OCI-LY1 (cell line): ENCODE results near the gene GRAMD1B.

Experiments used
- H2AFZ ChIP-seq: fragments of 200-600 bp; sonication (generic), shearing (Covaris generic); 2 replicates; pipeline ENCODE4 v1.6.0; 2014; ENCODE audit warnings: antibody characterized with exemption, mild to moderate bottlenecking, low read length
- H3F3A ChIP-seq: fragments of 200-600 bp; sonication (generic), shearing (Covaris generic); 2 replicates; pipeline ENCODE4 v1.6.0; 2014; ENCODE audit warnings: mild to moderate bottlenecking, antibody characterized with exemption, low read length, moderate library complexity; ENCODE audit not compliant: insufficient read depth
- H3K27ac ChIP-seq: fragments of 200-600 bp; sonication (generic); 2 replicates; pipeline ENCODE4 v1.5.1; 2014; ENCODE audit warnings: low read length, mixed run types, mild to moderate bottlenecking, low read depth; ENCODE audit not compliant: poor library complexity, severe bottlenecking
- H3K27me3 ChIP-seq: fragments of 200-600 bp; sonication (generic); 2 replicates; pipeline ENCODE4 v1.6.0; 2014; ENCODE audit warnings: antibody characterized with exemption, mild to moderate bottlenecking, low read length, moderate library complexity; ENCODE audit not compliant: insufficient read depth
- H3K36me3 ChIP-seq: fragments of 200-600 bp; sonication (generic); 2 replicates; pipeline ENCODE4 v1.6.1; 2014; ENCODE audit warnings: mild to moderate bottlenecking, antibody characterized with exemption, low read length, moderate library complexity, mixed read lengths; ENCODE audit not compliant: insufficient read depth
- H3K4me1 ChIP-seq: fragments of 200-600 bp; sonication (generic); 2 replicates; pipeline ENCODE4 v1.5.1; 2014; ENCODE audit warnings: mild to moderate bottlenecking, low read length, moderate library complexity; ENCODE audit not compliant: insufficient read depth, severe bottlenecking
- H3K4me2 ChIP-seq: fragments of 200-600 bp; sonication (generic), shearing (Covaris generic); 2 replicates; pipeline ENCODE4 v1.6.1; 2014; ENCODE audit warnings: low read length
- H3K4me3 ChIP-seq: fragments of 200-600 bp; sonication (generic); 2 replicates; pipeline ENCODE4 v1.5.1; 2014; ENCODE audit warnings: low read length, low read depth, mild to moderate bottlenecking, mixed read lengths; ENCODE audit not compliant: poor library complexity, severe bottlenecking
- H3K79me2 ChIP-seq: fragments of 200-600 bp; shearing (Covaris generic); 2 replicates; pipeline ENCODE4 v1.6.1; 2016; ENCODE audit warnings: mixed run types, low read length, mixed read lengths; ENCODE audit not compliant: insufficient read depth
- H3K9ac ChIP-seq: fragments of 200-600 bp; sonication (generic), shearing (Covaris generic); 2 replicates; pipeline ENCODE4 v1.6.1; 2014; ENCODE audit warnings: mild to moderate bottlenecking, low read length, mixed read lengths
- H3K9me2 ChIP-seq: fragments of 200-600 bp; sonication (generic), shearing (Covaris generic); 2 replicates; pipeline ENCODE4 v1.6.1; 2014; ENCODE audit warnings: low read depth, mild to moderate bottlenecking, low read length, mixed read lengths
- H3K9me3 ChIP-seq: fragments of 200-600 bp; shearing (Covaris generic); 2 replicates; pipeline ENCODE4 v1.6.1; 2014; ENCODE audit warnings: low read length, mixed read lengths
- H4K20me1 ChIP-seq: fragments of 200-600 bp; sonication (generic), shearing (Covaris generic); 2 replicates; pipeline ENCODE4 v1.6.0; 2016; ENCODE audit warnings: mild to moderate bottlenecking, low read length; ENCODE audit not compliant: insufficient read depth
- EZH2 ChIP-seq: fragments of 200-600 bp; sonication (generic), shearing (Covaris generic); IDR thresholded peaks from 2 replicates; pipeline ENCODE4 v1.8.0; 2017; ENCODE audit warnings: borderline replicate concordance, mixed run types, mild to moderate bottlenecking, antibody characterized with exemption, low read length, moderate library complexity, mixed read lengths
- TF ChIP-seq, protein P1 (sequence below): fragments of 200-600 bp; sonication (generic), shearing (Covaris generic); IDR thresholded peaks from 2 replicates; pipeline ENCODE4 v1.5.1; 2017; ENCODE audit warnings: mild to moderate bottlenecking, antibody characterized with exemption, low read length, moderate library complexity, mixed read lengths

The GRAMD1B gene

DNA sequence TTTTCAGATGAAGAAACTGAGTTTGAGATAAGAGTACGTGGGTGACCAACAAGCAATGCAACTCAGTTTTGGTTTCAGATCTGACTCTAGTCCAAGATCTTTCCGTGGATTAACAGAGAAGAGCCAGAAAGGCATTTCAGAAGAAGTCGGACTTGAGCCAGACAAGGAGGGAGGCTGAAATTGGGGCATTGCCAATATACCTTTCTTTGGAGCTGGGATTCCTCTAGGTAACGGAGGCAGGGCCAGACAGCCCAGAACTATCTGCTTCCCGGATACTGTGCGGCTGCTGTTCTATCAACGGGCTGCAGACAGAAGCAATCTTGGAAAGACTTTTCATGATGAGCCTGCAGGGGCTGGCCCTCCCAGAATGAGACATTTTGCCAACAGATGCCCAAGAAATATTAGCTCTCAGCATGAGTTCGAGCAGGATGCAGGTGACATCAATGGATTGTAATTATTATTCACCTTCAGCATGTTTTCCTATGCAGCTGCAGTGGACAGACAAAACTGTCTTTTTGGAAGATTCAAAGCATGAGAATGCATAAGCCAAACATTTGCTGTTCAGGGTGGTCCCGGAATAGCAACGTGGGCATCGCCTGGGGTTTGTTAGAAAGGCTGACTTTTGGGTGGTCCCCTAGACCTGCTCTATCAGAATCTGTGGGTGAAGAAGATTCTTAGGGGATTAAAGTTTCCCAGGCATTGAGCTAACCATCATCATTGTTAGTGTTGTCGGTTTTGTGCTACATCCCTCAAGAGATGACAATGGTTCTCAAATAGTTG lies 128.7 kb downstream of the GRAMD1B start:
- no peaks in the 10 kb centered on the region for H3K36me3 ChIP-seq
- no peaks in the 10 kb centered on the region for H3K79me2 ChIP-seq
- H3K9me3 ChIP-seq, result no peaks in the 10 kb centered on the region
- no peaks in the 10 kb centered on the region for H3F3A ChIP-seq
- H3K4me1 ChIP-seq, result no peaks in the 10 kb centered on the region
- no peaks in the 10 kb centered on the region for H4K20me1 ChIP-seq
- no peak overlapping the region for H3K9ac ChIP-seq
- H3K27me3 ChIP-seq, result 0 out of 2 replicates have a peak, but pooled peaks cover 3% of the 10 kb centered on the region
- no peak overlapping the region for H3K4me3 ChIP-seq
- H3K9me2 ChIP-seq, result no peaks in the 10 kb centered on the region
- no peak overlapping the region for H3K27ac ChIP-seq
- H2AFZ ChIP-seq, result no peak overlapping the region
- TF ChIP-seq, protein P1, sequence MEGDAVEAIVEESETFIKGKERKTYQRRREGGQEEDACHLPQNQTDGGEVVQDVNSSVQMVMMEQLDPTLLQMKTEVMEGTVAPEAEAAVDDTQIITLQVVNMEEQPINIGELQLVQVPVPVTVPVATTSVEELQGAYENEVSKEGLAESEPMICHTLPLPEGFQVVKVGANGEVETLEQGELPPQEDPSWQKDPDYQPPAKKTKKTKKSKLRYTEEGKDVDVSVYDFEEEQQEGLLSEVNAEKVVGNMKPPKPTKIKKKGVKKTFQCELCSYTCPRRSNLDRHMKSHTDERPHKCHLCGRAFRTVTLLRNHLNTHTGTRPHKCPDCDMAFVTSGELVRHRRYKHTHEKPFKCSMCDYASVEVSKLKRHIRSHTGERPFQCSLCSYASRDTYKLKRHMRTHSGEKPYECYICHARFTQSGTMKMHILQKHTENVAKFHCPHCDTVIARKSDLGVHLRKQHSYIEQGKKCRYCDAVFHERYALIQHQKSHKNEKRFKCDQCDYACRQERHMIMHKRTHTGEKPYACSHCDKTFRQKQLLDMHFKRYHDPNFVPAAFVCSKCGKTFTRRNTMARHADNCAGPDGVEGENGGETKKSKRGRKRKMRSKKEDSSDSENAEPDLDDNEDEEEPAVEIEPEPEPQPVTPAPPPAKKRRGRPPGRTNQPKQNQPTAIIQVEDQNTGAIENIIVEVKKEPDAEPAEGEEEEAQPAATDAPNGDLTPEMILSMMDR, result no peak
- no peak for TF ChIP-seq EZH2
- no peak overlapping the region for H3K4me2 ChIP-seq

DNA sequence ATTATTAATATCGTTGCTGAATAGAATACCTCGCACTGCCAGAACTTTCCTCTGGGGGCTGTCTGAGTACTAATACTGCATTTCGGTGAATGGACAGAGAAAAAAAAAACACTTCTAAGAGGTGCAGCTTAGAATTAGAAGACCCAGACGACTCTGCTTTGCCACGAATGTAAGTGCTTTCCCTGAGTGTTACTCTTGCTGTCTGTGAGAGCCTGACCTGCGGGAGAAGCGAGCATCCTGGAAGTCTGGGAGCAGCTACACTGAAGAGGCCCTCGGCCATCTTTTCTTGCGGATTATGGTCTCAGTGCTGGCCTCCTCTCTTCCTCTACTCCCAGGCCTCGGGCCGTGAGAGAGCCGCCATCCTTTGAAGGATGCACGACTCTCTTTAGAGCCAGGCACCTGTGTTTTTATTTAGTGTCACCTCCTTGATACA lies 129.5 kb downstream of the GRAMD1B start:
- Histone ChIP-seq H3K4me1 (no peaks in the 10 kb centered on the region), H3K27ac (no peak overlapping the region), H3K4me2 (no peak overlapping the region), H3K9me2 (no peaks in the 10 kb centered on the region), H3K36me3 (no peaks in the 10 kb centered on the region), H3K79me2 (no peaks in the 10 kb centered on the region), H2AFZ (no peak overlapping the region), H3F3A (no peaks in the 10 kb centered on the region), H3K9me3 (no peaks in the 10 kb centered on the region), H3K9ac (no peak overlapping the region), H3K27me3 (0 out of 2 replicates have a peak, but pooled peaks cover 3% of the 10 kb centered on the region), H3K4me3 (no peak overlapping the region), H4K20me1 (no peaks in the 10 kb centered on the region)
- TF ChIP-seq, protein P1, result no peak
- no peak for TF ChIP-seq EZH2

- H3F3A ChIP-seq, result no peaks in the 10 kb centered on the region
- no peak overlapping the region for H3K4me2 ChIP-seq
- H2AFZ ChIP-seq, result no peak overlapping the region
- no peaks in the 10 kb centered on the region for H3K4me1 ChIP-seq
- H3K79me2 ChIP-seq, result no peaks in the 10 kb centered on the region
- H3K27me3 ChIP-seq, result 0 out of 2 replicates have a peak, but pooled peaks cover 3% of the 10 kb centered on the region
- no peaks in the 10 kb centered on the region for H3K9me2 ChIP-seq
- H3K9ac ChIP-seq, result no peak overlapping the region
- TF ChIP-seq, protein P1, result no peak
- TF ChIP-seq EZH2, result no peak
- no peaks in the 10 kb centered on the region for H3K36me3 ChIP-seq
- no peak overlapping the region for H3K4me3 ChIP-seq
- no peaks in the 10 kb centered on the region for H3K9me3 ChIP-seq
- H4K20me1 ChIP-seq, result no peaks in the 10 kb centered on the region
- H3K27ac ChIP-seq, result no peak overlapping the region
Observed at GRCh38 chr11:123560006-123560405, 129.9 kb downstream of the GRAMD1B start.
